ENCODE results near the gene PACS2. TPM values are rescaled to one million over a fixed set of nuclear protein-coding genes. Genes with fewer than 3 reads are reported as not detected.

The PACS2 gene
- total RNA-seq, 2 experiments from 2014 or later: 33.2 to 33.8 TPM

GRCh38 chr14:105410642-105411016 is 96.1 kb downstream of the PACS2 start:
- ChIA-PET CTCF (no interaction called here), POLR2A (interaction anchor here (0.6 to 1.1 kb wide), 3 partner anchors 8 to 163 kb away, joined by 3 to 4 read pairs (median 3); partner anchors contain the start of gene BRF1)

DNA sequence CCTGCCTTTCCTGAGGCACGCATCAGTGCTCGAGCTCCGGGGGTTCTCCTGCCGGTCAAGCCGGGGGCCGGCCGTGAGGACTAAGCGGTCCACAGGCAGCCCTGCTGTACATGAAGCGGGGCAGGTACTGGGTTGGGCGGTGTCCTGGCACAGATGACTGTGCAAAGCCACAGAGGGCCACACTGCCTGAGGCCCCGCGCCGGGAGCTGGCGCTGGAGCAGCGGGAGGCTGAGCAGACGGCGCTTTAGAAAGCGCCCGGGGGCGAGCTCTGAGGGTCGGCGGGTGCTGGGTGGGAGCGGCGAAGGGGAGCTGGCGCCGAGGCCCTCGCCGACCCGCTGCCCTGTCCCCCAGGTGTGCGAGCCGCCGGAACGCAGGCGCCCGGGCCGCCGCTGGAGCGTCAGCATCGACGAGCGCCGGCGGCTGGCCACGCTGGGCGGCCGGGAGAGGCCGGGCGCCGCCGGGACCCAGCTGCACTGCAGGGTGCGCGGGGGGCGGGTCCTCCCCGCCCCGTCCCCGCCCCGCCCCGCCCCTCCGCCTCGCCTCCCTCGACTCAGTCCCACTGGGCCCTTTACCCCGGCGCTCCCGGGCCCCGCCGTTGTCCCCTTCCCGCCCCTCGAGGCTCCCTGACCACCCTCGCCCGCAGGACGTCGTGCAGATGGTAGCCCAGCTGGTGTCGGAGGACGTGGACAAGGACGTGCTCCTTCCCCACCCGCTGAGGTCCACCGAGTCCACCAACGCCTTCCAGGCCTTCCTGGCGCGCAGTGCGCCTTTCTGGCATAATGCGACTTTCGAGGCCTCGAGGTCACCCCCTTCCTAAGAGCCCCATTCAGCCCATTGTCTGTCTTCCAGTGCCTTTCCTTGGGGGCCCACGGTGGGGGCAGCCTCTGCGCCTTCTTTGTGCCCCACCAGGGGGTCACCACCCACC is 96.7 kb downstream of the PACS2 start:
- ChIA-PET POLR2A (interaction anchor here (0.6 to 1.1 kb wide), 3 partner anchors 8 to 163 kb away, joined by 3 to 4 read pairs (median 3); partner anchors contain the start of gene BRF1), CTCF (interaction anchor here (1.2 kb wide), 1 partner anchor 10 kb away, joined by 4 read pairs; no protein-coding TSS in a partner anchor)

GRCh38 chr14:105411985-105412770 is 97.6 kb downstream of the PACS2 start:
- ChIA-PET CTCF (interaction anchor here (1.2 kb wide), 1 partner anchor 9 kb away, joined by 4 read pairs; no protein-coding TSS in a partner anchor), POLR2A (no interaction called here)

- POLR2A ChIA-PET: interaction anchor here (0.6 kb wide), 1 partner anchor 15 kb away, joined by 7 read pairs; no protein-coding TSS in a partner anchor
Observed at GRCh38 chr14:105412771-105413543, 98.4 kb downstream of the PACS2 start.

GRCh38 chr14:105413544-105413886 is 99.0 kb downstream of the PACS2 start:
- CTCF ChIA-PET: interaction anchor here (0.9 to 1.1 kb wide), 2 partner anchors 9 to 42 kb away, joined by 3 read pairs; no protein-coding TSS in a partner anchor
- POLR2A ChIA-PET: interaction anchor here (0.6 kb wide), 1 partner anchor 15 kb away, joined by 7 read pairs; no protein-coding TSS in a partner anchor

More at GRCh38 chr14:105412771-105413543, 98.4 kb downstream of the PACS2 start:
- CTCF ChIA-PET: interaction anchor here (0.9 to 1.1 kb wide), 2 partner anchors 9 to 42 kb away, joined by 3 read pairs; no protein-coding TSS in a partner anchor

DNA sequence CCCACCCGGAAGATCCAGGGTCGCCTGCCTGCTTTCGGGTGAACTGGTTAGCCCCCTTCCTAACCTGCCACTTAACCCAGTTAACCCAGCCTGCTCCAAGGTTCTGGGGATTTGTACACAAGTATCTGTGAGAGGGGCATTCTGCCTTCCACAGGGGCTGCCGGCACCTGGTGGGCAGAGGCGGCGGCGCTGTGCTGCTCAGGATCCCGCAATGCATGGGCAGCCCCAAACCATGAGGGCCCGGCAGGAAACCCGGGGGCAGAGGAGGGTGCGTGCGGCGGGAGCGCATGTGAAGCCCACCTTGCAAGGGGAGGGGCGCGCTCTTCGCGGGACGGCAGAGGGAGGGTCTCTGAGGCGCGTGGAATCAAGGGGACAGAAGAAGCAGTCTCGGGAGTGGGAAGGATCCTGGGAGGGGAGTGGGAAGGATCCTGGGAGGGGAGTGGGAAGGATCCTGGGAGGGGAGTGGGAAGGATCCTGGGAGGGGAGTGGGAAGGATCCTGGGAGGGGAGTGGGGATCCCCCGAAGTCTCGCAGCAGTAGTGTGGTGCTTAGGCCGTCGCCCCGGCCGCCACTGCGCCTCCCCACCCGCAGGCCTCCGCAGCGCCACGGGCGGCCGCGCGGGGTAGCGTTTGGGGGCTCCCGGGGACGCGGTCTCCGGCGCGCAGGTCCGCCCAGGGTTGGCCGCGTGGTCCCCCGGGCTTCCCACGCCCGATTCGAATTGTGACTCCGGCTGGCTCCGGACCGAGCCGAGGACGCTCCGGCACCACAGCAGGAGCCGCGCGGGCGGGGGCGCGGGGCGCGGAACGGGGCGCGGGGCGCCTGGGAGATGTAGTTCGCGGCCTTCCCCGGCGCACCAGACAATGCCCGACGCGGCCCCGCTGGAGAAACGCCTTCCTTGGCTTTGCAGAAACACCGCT is 100.2 kb downstream of the PACS2 start:
- ChIA-PET CTCF (interaction anchor here (0.7 to 2.9 kb wide), 4 partner anchors 11 to 484 kb away, joined by 3 to 12 read pairs (median 4); no protein-coding TSS in a partner anchor), POLR2A (no interaction called here)

- CTCF ChIA-PET: interaction anchor here (0.7 to 2.9 kb wide), 3 partner anchors 45 to 483 kb away, joined by 3 to 12 read pairs (median 4); no protein-coding TSS in a partner anchor
- POLR2A ChIA-PET: no interaction called here
Observed at GRCh38 chr14:105415481-105416428, 101.2 kb downstream of the PACS2 start.

DNA sequence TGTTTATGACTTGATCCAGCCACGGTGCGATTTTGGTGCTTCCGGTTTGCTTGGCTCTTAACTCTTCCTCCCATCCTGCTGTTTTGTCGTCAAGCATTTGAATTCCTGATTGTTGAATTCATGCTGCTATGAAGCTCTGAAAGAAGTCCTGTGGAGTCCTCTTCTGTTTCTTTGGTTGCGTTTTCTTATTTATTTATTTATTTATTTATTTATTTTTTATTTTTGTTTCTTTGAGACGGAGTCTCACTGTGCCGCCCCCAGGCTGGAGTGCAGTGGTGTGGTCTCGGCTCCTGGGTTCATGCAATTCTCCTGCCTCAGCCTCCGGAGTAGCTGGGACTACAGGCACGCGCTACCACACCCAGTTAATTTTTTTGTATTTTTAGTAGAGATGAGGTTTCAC is 102.1 kb downstream of the PACS2 start:
- CTCF ChIA-PET: interaction anchor here (1.6 to 2.9 kb wide), 2 partner anchors 46 to 73 kb away, joined by 4 to 12 read pairs; no protein-coding TSS in a partner anchor
- POLR2A ChIA-PET: interaction anchor here (0.7 kb wide), 1 partner anchor 32 kb away, joined by 4 read pairs; no protein-coding TSS in a partner anchor

DNA sequence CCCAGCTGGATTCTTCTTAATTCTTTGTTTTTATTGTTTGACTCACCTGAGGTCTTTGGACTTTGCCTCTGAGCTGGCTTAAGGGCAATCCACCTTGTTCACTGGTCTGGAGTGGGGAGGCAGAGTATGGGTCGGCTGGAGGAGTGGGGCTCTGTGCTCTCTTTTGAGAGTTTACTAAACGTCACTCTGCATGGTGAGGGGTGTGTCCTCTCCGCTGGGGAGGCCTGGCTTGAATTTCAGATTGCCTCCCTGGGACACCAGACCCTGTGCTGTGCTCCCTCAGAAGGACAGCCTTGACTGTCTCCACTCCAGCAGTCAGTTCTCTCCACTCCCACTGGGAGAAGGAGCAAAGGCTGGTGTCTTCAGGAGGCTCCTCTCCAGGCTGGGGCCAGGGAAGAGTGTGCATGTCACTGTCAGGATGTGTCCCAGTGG is 103.2 kb downstream of the PACS2 start:
- ChIA-PET POLR2A (no interaction called here), CTCF (interaction anchor here (1.3 to 2.9 kb wide), 4 partner anchors 28 to 72 kb away, joined by 3 to 12 read pairs (median 6); no protein-coding TSS in a partner anchor)

DNA sequence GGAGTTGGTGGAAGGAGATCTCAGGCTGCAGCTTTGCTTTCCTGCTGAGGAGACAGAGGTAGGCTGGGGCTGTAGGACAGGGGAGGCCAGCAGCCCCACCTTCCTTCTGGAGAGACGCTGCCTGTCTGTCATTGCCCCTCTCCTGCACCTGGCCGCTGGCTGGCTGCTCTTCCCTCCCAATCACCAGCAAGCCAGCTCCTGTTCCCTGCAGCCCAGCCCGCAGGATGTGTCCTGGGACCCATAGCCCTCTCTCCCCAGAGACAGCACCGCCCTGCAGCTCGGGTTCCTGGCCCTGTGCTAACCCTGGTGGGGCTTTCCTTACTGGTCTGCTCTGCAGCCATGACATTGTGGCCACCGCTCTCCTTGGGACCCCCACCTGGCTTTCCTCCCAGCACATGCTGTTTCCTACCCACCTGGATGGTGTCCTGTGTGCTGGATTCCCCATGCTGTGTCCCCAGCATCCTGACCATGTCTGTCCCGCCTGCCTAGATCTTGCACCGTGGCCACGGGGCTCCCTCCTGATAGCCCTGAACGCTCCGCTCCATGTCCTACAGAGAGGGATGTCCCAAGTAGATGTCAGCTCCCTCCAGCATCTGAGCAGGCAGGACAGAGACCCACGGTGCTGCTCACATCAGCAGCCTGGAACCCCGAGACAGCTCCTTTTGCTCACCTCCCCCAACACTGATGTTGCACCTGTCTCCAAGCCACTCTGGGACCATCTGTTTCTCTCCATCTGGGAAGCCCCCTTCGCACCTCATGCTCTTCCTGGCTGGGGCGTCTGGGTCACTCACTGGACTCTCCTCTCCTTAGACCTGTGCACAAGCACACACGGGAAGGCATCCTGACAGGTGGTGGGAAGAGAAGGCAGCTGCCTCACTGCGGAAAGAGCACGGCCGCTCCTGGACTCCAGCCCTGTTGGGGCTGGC is 104.0 kb downstream of the PACS2 start:
- ChIA-PET CTCF (interaction anchor here (1.3 to 1.4 kb wide), 3 partner anchors 29 to 71 kb away, joined by 3 to 8 read pairs (median 3); no protein-coding TSS in a partner anchor), POLR2A (no interaction called here)

DNA sequence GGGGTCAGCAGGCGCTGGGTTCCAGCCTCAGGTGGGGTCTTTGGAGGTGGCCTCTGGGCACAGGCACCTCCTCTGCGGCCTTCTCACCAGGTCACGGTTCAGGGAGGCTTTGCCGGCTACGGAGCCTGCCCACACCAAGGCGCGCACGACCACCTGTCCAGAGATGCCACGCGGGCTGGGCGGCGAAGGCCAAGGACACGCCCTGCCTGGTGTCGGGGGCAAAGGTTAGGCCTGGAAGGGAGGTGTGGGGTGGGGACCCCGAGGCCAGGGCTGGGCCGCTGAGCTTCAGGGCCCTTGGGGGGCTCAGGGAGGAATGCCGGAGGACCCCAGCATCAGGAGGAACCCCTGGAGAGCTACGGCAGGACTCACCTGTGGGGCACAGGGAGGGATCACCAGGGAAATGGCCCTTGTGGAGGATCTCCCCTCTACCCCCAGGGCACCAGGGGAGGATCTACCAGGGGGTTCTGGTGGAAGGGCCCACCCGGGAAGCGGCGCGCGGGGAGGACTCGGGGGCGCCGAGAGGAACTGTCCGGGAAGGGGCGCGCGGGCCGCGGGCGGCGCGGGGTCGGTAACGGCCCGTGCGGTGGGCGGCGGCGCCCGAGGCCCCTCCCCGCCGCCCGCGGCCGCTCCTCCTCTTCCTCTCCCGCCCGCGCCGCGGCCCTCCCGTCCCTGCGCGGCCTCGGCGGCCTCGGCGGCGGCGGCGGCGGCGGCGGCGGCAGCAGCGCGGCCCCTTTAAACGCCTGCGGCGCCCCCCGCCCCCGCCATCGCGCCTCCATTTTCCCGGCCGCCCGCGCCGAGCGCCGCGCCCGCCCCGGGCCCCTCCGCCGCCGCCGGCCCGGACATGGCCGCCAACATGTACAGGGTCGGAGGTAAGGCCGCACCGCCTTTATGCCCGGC is 104.9 kb downstream of the PACS2 start, which contains the start of gene MTA1:
Gene MTA1, plus strand, starts transcription at position 633 of the 897 bp plus-strand sequence. Its CDS starts 209 bp downstream, at position 842.
- ChIA-PET POLR2A (no interaction called here), CTCF (interaction anchor here (1.3 to 1.4 kb wide), 2 partner anchors 61 to 70 kb away, joined by 3 to 8 read pairs; no protein-coding TSS in a partner anchor)

- CTCF ChIA-PET: interaction anchor here (0.9 to 1.9 kb wide), 3 partner anchors 8 to 69 kb away, joined by 3 to 4 read pairs (median 4); no protein-coding TSS in a partner anchor
- POLR2A ChIA-PET: interaction anchor here (1.2 kb wide), 1 partner anchor 61 kb away, joined by 4 read pairs; no protein-coding TSS in a partner anchor
Observed at GRCh38 chr14:105420101-105420973, 105.8 kb downstream of the PACS2 start.

Data from activated CD8-positive, alpha-beta memory T cell treated with anti-CD3 and anti-CD28 coated beads for 36 hours (primary cell).